ENCODE data around the gene VKORC1.
"Not testable (repeated sequence)": the region's sequence is repeated elsewhere in the genome, so short reads cannot be mapped to it uniquely, and the experiment has no call there.

VKORC1 gene

DNA sequence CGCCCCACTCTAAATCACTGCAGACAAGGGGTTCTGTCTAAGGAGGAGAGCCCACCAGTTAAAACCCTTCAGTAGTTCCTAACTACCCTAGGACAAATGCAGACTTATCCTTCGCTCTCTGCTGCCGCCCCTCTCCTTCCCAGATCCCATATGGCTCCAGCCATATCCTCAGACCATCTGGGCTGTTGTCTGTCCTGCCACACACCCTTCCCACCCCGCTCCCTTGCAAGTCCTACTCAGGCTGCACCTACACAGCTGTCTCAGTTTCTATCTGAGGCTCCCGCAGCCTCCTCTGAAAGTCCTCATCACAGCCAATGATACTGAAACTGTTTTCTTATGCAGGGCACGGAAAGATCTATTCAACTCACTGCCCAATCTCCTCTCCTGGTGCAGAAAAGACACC, 12.9 kb upstream of the VKORC1 start:
- DNase-seq (ENCODE audit: low spot score), result peak; percentile 38

DNA sequence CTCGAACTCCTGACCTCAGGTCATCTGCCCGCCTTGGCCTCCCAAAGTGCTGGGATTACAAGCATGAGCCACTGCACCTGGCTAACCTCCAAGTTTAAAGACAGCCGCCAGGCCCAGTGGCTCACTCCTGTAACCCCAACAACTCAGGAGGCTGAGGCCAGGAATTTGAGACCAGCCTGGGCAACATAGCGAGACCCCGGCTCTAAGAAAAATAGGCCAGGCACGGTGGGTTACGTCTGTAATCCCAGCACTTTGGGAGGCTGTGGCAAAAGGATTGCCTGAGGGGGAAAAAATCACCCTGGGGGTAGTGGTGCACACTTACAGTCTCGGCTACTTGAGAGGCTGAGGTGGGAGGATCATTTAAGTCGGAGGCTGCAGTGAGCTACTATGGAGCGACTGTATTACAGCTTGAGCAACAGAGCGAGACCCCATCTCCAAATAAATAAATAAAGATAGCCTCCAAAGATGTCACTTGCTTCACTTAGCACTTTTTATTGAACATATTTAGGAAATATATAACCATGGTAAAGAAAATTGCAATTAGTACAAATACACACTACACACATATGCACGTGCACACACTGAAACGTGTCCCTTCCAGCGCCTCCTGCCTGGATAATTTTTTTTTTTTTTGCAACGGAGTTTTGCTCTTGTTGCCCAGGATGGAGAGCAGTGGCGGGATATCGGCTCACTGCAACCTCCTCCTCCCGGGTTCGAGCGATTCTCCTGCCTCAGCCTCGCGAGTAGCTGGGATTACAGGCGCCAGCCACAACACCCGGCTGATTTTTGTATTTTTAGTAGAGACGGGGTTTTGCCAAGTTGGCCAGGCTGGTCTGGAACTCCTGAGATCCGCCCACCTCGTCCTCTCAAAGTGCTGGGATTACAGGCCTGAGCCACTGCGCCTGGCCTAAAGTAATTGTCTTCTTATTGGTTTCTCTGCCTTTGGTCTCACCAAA, 12.2 kb upstream of the VKORC1 start:
- DNase-seq (ENCODE audit: low spot score), result no peak

DNA sequence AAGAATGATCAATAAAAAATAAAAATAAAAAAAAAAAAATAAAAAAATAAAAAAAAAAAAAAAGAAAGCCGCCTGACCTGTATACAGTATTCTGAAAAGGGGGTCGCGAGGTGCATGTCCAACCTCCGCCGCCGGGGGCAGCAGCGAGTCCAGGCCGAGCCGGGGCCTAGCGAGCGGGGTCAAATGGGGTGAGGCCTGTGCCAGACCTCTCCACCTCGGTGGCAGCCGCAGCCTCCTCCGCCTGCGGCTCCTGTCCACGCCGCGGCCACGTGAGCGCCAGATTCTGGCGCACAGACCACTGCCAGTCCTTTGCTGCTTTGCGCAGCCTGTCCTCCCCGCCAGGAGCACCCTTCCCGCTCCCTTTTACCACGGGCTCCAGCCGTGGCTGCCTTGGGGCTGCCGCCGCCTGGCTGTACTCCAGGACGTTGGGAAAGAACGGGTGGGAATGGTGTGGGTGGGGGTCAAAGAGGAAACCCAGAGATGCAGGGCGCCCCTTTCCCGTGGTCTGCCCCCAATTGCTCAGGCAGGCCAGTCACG, 11.1 kb upstream of the VKORC1 start:
- peak; percentile 85 for DNase-seq (ENCODE audit: low spot score)

DNA sequence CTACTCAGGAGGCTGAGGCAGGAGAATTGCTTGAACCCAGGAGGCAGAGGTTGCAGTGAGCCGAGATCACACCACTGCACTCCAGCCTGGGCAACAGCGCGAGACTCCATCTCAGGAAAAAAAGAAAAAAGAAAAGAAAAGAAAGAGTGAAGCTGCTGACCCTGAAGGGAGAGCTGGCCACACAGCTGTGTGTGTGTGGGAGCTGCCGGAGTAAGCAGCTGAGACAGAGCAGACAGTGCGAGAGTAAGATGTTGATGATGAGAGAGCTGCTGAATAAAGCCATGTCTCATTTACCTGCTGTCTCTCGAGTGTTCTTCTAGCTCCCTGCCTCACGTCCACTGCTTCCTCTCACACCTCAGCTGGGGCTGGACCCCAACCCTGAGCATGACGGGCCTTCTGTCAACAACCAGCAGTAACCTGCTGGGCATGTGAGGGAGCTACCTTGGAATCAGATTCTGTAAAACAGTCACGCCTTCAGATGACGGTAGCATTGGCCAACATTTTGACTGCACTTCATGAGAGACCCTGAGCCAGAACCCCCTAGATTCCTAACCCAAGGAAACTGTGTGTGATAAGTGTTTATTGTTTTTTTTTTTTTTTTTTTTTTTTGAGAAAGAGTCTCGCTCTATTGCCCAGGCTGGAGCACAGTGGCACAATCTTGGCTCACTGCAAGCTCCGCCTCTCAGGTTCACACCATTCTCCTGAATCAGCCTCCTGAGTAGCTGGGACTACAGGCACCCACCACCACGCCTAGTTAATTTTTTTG, 6.5 kb upstream of the VKORC1 start:
- not testable (repeated sequence) for DNase-seq (ENCODE audit: low spot score)

DNA sequence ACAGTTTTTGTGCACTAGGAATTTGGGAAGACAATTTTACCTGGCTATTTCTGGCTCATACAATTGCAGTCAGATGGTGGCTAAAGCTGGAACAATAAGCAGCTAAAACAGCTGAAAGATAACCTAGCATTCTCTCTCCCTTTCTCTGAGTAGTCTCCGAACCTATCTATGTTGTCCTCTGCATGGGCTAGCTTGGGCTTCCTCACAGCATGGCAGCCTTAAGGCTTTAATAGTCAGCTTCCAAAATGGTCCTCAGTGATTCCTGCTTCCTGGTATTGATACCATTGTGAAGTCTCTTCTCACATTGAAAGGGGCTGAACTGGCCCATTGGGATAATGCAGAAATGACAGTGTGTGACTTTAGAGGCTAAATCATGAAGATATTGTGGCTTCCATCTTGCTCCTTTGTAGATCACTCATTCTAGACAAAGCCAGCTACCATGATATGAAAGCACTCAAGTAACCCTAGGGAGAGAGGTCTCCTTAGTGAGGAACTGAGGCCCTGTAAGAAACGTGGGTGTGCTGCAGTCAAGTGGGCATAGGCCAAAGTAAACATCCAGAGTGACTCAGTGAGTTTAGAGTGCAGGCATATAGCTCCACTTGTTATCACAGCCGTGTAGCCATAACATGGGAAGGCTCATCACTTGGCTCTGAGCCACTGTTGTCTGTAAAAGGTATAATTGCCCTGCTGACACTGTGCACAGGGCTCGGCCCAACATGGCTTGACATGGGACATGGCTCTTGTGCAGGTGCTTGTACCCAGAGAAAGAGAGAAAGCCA, 5.5 kb upstream of the VKORC1 start:
- DNase-seq (ENCODE audit: low spot score), result no peak

DNA sequence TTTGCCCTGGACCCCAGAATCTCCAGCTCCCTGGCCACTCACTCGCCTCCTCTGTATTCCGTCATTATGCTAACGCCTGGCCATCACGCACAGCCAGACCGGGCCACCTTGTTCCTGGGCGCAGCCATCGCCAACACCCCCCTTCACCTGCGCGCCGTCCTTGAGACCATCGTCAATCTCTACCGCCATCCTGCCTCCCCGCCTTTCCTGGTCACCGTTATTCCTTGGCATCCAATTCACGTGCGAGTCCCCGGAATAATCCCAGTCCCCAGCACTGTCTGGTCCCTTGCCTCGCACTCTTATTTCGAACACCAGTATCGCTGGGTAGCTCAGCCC, 541 bp downstream of the VKORC1 start:
- DNase-seq (ENCODE audit: low spot score), result no peak

DNA sequence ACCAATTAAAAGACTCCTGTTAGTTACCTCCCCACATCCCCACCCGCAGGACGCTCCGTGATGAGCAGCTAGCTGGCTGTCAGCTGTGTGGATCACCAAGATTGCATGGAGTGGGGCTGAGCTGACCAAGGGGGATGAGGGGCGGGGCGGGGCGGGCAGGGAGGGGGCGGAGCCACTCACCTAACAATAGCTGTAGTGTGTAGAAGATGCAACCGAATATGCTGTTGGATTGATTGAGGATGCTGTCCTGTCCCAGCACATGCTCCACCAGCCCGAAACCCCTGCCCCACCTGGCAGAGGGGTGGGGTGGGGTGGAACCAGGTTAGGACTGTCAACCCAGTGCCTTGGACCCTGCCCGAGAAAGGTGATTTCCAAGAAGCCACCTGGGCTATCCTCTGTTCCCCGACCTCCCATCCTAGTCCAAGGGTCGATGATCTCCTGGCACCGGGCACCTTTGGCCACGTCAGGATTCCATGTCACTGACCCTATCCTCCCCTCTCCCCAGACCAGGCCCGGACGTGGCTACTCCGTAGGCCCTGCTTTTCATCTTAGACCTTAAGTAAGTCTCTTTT, 1.4 kb downstream of the VKORC1 start:
- DNase-seq (ENCODE audit: low spot score), result peak; percentile 36

DNA sequence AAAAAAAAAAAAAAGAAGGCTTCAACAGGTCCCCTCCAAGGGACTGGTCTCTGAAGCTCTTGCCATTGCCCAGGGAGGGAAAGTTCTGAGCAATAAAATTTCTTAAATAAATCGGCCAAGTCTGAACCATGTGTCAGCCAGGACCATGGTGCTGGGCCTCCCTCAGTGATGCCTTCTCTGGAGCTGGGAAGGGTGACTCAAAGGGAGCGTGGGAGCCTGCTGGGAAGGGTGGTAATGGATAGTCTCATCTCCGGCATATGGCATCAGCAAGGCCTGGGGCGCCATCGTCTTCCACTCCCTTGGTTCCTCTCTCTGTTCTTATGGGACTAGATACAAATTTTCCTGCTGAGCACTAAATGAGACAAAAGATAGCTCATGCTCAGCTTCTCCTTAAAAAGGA, 2.3 kb downstream of the VKORC1 start:
- DNase-seq (ENCODE audit: low spot score), result no peak

DNA sequence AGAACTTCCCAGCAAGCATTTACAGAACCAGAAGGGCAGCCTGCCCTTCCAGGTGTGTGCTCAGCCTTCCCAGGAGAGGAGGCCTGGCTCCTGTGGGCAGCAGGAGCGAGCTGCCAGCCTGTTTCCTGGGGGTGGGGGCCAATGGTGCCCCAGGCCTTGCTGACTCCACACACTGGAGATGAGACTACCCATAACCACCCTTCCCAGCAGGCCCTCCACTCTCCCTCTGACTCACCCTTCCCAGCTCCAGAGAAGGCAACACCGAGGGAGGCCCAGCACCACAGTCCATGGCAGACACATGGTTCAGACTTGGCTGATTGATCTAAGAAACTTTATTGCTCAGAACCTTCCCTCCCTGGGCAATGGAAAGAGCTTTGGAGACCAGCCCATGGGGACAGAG, 4.1 kb downstream of the VKORC1 start:
- DNase-seq (ENCODE audit: low spot score), result no peak

DNA sequence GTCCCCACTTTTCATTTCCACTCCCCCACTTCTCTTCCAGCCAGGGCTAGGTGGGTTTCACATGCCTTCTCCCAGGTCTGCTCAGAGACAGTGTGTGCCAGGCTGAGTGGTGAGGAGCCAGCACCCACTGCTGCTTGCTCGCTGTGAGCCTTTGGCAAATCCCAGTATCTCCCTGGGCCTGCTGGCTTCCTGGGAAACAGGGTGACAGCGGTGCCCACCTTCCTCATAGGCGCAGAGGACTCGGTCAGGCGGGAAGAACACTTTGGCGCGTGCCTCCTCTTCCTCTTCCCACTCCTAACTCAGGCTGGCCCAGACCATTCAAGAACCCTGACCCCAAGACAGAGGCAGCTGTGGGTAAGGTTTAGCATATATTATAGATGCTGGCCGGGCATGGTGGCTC, 5.4 kb downstream of the VKORC1 start:
- no peak for DNase-seq (ENCODE audit: low spot score)

DNA sequence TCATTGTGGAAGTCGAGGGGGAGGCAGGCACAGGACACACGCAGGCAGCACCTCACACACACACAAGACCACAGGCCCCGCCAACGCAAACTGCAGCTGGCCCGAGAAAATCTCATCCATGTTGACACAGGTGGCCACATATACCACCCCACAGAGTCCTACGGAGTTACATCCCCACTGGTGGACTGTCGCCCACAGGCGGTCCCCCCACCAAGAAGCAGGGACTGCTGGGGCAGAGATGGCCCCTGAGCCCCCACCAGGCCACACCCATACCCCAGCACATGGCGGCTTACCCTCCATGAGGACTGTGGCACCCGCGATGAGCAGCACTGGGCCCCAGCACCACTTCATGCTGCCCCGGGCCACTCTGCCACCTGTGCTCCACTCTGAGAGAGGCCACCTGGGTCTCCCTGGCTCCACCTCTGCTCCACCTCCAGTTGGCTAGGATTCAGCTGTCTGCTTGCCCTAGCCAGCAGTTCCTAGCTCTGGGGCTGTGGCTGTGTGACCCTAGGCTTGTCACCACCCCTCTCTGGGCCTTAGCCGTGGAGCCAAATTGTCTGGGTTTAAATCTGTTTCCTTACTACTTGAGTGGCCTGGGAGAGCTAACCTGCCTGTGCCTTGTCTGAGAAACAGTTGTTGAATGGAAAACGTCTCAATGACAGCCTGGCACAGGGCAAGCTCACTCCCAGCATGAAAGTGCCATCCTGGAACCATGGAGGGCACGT, 6.0 kb downstream of the VKORC1 start, which contains the start of gene PRSS53:
PRSS53 (minus strand) TSS at position 485 of the 725 bp plus-strand sequence; CDS start at position 351, 134 bp downstream.
- no peak for DNase-seq (ENCODE audit: low spot score)

DNA sequence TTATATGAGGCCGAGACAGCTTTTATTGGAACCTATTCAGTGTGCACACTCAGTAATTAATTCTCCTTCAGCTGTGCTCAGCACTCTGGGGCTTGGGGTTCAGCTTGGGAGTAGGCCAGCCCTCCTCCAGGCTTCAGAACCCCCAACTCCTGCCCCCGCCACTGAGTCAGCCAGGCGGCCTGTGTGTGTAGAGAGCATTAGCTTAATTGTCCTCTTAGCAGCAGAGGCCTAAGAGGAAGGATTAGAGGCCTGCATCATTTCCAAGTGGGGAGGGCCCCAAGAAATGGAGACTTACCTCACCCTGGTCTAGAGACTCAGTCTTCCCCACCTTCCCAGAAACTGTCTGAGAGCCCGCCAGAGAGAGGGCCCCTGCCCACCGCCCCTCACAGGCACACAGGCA, 6.6 kb downstream of the VKORC1 start:
- DNase-seq (ENCODE audit: low spot score), result no peak

DNA sequence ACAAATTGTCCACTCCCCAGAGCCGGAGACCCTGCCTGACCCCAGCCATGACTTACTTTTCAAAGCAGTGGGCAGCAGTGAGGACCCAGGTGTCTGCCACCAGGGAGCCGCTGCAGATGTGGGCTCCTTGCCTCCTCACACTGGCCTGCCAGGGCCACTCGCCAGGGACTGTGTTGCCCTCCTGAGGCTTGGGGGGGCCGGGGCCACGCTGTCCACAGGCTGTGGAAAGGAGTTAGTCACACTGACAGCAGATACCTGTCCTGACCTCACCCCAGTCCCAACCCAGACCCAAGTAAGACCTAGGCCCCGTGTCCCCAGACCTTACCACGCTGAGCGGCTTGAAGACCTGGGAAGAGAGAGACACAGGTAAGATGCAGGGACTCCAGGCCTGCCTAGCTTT, 7.1 kb downstream of the VKORC1 start:
- DNase-seq (ENCODE audit: low spot score), result no peak

DNA sequence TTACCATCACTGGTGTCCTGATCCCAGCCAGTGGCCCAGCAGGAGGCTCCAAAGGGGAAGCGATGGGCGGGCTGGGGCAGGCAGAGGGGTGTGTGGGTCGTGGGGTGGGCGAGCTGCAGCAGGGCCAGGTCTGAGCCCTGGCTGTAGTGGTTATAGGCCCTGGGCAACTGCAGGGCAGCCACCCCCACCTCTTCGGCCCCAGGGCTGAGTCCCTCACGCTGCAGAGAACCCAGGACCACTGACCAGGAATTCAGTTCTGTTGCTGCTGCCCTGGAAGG, 8.0 kb downstream of the VKORC1 start:
- no peak for DNase-seq (ENCODE audit: low spot score)

DNA sequence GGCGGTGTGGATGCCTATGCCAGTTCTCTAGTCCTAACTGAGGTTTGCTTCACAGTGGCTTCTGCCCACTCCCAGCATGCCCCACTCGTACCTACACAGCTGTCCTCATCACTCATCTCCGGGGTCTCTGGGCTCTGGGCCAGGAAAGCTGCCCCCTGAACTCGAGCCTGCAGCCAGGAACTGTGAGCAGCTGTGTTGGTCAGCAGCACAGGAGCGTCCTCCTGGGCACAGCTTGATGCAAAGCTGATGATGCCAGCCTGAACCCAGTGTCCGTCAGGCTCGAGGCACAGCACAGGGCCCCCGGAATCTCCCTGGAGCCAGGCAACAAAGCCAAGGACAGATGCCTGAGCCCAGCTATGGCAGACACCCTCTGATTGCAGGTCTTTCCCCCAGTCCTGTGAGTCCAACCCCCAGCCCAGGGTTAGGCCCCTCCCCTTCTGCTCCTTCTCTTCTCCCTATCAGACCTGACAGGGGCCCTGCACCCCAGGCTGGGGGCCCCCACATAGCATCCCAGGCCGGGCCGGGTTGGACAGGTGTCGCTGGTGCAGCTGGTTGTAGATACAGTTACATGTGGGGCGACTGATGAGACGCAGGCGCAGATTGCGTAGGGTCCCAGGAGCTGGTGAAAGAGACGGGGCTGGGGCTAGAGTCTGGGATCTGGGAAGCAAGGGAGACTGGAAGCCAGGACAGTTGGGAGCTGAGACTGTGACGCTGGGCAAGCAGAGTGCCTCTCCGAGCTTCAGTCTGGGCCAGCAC, 8.5 kb downstream of the VKORC1 start:
- DNase-seq (ENCODE audit: low spot score), result no peak

DNA sequence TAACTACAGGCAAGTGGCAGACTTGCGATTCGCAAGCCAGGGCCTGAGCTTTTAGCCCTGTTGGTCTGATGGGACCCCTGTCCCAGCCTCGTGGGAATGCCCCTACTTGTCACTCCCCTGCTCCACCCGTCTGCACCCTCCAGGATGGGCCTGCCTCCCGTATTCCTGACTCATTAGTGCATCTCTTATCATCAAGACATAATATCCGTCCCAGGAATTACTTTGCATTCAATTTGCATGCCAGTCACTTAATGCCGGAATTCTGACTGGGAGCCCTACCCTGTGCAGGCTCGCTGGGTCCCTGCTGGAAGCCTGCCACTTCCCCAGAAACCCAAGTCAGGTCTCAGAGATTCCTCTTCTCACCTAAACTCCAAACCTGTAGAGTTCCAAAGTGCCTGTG, 9.2 kb downstream of the VKORC1 start:
- DNase-seq (ENCODE audit: low spot score), result no peak

DNA sequence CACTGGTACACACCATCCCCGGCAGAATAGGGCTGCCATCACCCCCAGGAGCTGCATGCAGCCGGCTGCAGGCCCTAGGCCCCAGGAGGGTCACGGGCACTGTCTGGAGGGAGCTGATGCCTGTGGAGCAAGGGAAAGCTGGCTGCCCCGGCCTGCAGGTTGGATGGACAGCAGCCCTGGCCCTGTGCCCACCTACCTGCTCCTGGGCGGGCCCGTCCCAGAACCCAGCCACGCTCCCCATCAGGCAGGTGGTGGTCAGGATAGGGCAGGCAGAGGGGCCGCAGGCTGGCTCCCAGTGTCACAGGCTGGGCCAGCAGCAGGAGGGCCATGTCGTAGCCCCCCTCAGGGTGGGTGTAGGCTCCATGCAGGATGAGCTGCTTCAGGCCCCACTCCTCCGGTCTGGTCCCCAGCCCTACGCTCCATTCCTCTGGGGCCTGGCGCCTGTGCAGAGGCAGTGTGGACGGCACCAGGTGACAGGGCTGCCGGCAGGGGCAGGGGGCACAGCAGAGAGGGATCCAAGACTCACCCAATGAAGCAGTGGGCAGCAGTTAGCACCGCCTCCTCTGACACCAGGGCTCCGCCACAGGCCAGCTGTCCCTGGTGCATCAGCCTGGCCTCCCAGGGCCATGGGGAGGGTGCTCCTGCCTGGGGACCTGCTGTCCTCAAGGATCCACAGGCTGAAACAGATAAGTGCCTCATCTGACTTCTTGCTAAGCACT, 9.9 kb downstream of the VKORC1 start:
- DNase-seq (ENCODE audit: low spot score), result no peak

DNA sequence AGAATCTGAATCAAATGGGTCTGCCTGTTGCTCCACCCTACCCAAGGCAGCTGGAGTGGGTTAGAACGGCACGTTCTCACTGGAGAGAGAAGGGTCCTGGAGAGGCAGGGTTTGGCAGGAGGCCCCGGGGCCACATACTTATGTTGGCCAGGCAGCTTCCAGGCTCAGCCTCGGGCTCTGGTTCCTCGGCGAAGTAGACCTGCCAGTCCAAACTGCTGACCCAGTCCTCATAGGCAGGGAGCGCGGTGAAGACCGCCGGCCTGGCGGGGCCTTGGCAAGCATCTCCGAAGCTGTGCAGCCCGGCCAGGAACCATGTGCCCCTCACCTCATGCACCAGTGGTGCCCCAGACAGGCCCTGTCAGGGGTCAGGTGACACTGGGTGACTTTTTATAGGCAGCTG, 10.6 kb downstream of the VKORC1 start:
- DNase-seq (ENCODE audit: low spot score), result no peak

DNA sequence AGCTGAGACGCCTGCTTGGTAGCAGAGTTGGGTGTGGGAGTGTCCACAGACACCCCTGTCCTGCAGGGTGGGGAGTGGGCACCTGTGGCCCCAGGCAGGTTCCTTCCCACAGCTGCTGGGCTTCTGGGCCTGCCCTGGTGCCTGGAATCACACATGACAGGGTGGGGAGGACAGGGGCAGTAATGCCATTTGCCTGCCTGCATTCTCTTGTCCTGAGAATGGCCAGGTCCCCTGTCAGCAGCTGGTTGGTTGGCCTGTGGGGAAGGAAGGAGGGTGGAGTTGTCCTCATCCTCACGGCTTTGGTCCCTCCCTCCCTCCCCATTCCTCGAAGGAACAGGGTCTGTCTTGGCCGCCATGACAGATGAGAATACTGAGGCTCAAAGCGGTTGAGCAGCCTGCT, 11.0 kb downstream of the VKORC1 start:
- DNase-seq (ENCODE audit: low spot score), result no peak

DNA sequence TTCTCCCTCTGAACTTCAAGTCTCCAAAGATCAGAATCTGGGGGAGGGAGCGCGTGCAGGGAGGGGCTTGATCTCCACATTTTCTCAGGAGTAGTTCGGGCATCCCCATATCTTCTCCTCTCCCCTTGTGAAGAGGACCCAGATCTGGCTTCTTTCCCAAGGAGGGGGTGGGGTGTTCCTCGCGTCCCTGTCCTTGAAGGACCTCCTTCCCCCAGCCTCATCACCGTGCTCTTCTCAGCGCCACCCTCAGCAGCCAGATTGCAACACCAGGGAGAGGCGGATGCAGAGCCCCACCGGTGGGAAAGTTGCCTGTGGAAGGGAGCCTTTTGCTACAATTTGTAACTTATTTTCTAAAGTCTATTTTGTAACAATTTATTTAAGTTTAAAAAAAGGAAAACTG, 11.5 kb downstream of the VKORC1 start:
- no peak for DNase-seq (ENCODE audit: low spot score)

Measured in NAMALWA (cell line).